ENCODE measurements around the gene TBX3. TPM values are rescaled to one million over a fixed set of nuclear protein-coding genes. Genes with fewer than 3 reads are reported as not detected.

Gene TBX3
- total RNA-seq, 1 donor from 2014 or later: 3.0 TPM

DNA sequence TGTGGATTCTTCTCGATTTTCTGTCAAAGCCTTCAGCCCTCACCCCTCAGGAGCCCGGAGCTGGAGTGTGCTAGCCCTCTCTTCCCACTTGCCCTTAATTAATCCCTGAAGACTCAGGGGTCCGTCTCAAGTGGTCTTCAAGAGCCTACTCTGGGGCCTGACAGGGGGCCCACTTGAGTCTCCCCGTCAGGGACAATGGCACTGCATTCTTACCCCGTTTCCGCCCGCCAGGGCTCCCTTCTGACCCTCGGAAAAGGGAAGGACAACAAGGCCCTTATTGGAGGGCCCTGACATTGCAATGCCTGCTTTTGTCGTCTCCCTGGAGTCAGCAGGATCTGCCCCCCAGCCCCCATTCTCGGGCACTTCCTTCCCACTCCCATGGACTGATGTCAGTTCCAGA lies 34.4 kb downstream of the TBX3 start:
- Mint-ChIP-seq H3K27ac (ENCODE audit: unreplicated experiment) (no peak overlapping the region), H3K27me3 (ENCODE audit: unreplicated experiment) (peaks cover 4% of the 10 kb centered on the region), H3K4me3 (ENCODE audit: unreplicated experiment) (no peak overlapping the region), H3K9me3 (ENCODE audit: unreplicated experiment) (no peaks in the 10 kb centered on the region), H3K36me3 (ENCODE audit: unreplicated experiment) (no peaks in the 10 kb centered on the region), H3K4me1 (ENCODE audit: low read depth, unreplicated experiment) (no peaks in the 10 kb centered on the region)
- no peak for DNase-seq
- TF ChIP-seq, protein P1, sequence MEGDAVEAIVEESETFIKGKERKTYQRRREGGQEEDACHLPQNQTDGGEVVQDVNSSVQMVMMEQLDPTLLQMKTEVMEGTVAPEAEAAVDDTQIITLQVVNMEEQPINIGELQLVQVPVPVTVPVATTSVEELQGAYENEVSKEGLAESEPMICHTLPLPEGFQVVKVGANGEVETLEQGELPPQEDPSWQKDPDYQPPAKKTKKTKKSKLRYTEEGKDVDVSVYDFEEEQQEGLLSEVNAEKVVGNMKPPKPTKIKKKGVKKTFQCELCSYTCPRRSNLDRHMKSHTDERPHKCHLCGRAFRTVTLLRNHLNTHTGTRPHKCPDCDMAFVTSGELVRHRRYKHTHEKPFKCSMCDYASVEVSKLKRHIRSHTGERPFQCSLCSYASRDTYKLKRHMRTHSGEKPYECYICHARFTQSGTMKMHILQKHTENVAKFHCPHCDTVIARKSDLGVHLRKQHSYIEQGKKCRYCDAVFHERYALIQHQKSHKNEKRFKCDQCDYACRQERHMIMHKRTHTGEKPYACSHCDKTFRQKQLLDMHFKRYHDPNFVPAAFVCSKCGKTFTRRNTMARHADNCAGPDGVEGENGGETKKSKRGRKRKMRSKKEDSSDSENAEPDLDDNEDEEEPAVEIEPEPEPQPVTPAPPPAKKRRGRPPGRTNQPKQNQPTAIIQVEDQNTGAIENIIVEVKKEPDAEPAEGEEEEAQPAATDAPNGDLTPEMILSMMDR (IDR thresholded peaks at IDR 0.05; ENCODE audit: partially characterized antibody, unreplicated experiment): no peak

DNA sequence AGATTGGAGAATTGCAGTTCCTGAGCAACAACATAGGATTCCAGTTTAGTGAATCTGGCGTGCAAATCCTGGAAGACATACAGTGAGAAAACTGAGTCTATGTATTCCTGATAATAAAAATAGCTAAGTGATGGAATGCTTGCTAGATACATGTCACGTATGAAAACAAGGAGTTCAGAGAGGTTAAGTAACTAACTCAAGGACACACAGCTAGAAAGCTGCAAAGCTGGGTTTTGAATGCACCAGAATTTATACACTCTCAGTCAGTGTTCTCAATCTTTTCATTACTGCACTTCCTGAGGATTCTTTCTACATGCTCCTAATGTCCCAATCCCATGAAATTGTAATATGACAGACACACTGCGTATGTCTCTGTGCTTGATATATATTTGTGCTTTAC lies 35.3 kb downstream of the TBX3 start:
- DNase-seq: no peak
- Mint-ChIP-seq H3K4me3 (ENCODE audit: unreplicated experiment) (no peak overlapping the region), H3K9me3 (ENCODE audit: unreplicated experiment) (no peaks in the 10 kb centered on the region), H3K4me1 (ENCODE audit: low read depth, unreplicated experiment) (no peaks in the 10 kb centered on the region), H3K36me3 (ENCODE audit: unreplicated experiment) (no peaks in the 10 kb centered on the region), H3K27me3 (ENCODE audit: unreplicated experiment) (no peaks in the 10 kb centered on the region), H3K27ac (ENCODE audit: unreplicated experiment) (no peak overlapping the region)
- TF ChIP-seq, protein P1 (IDR thresholded peaks at IDR 0.05; ENCODE audit: partially characterized antibody, unreplicated experiment): no peak

DNA sequence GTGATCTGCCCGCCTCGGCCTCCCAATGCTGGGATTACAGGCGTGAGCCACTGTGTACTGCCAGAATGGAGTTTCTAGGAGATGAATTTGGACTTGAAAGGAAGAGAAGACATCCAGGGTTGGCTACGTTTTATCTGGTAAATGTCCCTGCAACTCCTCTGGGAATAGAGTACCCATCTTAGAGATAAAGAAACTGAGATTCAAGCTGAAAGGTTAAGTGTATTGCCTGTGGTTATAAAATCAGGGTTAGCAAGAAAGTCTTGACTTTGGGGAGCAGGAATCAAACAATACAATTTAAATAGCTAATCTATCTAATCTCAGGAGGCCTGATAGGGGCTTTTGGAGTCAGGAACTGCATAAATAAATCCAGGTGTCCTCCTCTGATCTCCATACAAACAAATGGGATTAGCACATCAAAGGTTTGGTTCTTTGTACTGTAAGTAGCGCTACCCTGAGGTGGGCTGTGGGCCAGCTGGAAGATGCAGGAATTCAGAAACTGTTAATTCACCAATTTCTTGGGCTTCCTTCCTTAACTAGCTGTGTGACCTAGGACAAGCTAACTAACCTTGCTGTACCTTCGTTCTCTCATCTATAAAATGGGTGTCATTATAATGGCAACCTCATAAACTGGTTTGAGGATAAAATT lies 45.1 kb downstream of the TBX3 start:
- H3K9me3 Mint-ChIP-seq (ENCODE audit: unreplicated experiment): peaks cover 2% of the 10 kb centered on the region
- TF ChIP-seq, protein P1 (IDR thresholded peaks at IDR 0.05; ENCODE audit: partially characterized antibody, unreplicated experiment): no peak
- H3K27ac Mint-ChIP-seq (ENCODE audit: unreplicated experiment): no peak overlapping the region
- H3K4me1 Mint-ChIP-seq (ENCODE audit: low read depth, unreplicated experiment): no peaks in the 10 kb centered on the region
- peaks cover 4% of the 10 kb centered on the region for H3K27me3 Mint-ChIP-seq (ENCODE audit: unreplicated experiment)
- H3K36me3 Mint-ChIP-seq (ENCODE audit: unreplicated experiment): no peaks in the 10 kb centered on the region
- no peak for DNase-seq
- H3K4me3 Mint-ChIP-seq (ENCODE audit: unreplicated experiment): no peak overlapping the region

DNA sequence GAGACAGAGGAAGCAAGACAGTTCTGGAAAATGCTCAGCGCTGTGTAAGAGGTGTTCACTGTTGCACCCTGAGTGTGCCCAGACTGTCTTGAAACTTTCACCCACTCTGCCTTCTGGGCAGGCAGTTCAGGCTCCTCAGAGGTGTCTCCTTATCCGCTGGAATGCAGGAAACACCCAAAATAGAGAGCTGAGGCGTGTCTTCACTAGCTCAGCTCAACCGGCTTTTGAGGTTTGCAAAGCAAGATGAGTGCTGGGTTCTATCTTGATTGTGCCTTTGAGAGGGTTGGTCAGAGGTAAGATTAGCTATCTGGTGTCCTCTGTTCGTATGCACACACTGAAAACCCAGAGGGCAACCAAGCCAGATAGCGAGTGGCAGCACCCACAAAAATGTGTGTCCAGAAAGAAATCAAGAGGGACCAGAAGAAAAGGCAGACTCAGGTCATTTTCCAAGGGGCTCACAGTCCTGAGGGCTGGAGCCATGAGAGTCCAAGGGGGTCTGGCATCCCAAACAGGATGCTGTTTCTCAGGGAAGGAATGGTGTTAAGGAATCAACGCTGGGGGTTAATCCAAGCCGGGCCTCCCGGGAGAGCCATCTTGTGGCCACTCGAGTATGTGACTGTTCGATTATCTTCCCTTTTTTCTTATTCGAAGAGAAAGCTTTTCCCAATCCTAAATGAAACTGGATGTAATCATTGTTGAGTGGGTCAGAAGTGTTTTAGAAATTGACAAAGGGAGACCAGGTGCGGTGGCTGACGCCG lies 47.1 kb downstream of the TBX3 start:
- TF ChIP-seq, protein P1 (IDR thresholded peaks at IDR 0.05; ENCODE audit: partially characterized antibody, unreplicated experiment): no peak
- DNase-seq: peak; percentile 19
- peaks cover 2% of the 10 kb centered on the region for H3K9me3 Mint-ChIP-seq (ENCODE audit: unreplicated experiment)
- no peaks in the 10 kb centered on the region for H3K4me1 Mint-ChIP-seq (ENCODE audit: low read depth, unreplicated experiment)
- no peak overlapping the region for H3K27ac Mint-ChIP-seq (ENCODE audit: unreplicated experiment)
- H3K4me3 Mint-ChIP-seq (ENCODE audit: unreplicated experiment): no peak overlapping the region
- H3K27me3 Mint-ChIP-seq (ENCODE audit: unreplicated experiment): peaks cover 4% of the 10 kb centered on the region
- no peaks in the 10 kb centered on the region for H3K36me3 Mint-ChIP-seq (ENCODE audit: unreplicated experiment)

DNA sequence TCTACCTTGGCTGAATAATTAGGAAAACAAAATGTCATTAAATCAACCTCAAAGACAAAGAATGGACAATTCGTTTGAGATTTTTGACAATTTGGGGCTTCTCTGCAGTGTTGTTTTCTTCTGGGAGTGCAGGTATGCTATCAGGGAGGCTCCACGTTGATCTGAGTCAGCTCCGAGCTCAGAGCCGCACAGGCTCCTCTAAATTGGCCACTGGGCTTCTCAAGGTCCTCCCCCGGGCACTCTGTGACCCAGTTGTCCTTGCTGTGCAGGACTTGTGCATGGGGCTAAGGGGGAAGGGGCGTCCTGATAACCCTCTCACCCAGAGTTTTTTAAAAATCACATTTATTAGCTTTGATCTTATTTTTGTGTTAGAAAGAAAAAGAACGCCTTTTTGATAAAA lies 52.7 kb downstream of the TBX3 start:
- no peaks in the 10 kb centered on the region for H3K27me3 Mint-ChIP-seq (ENCODE audit: unreplicated experiment)
- no peaks in the 10 kb centered on the region for H3K4me1 Mint-ChIP-seq (ENCODE audit: low read depth, unreplicated experiment)
- TF ChIP-seq, protein P1 (IDR thresholded peaks at IDR 0.05; ENCODE audit: partially characterized antibody, unreplicated experiment): no peak
- H3K36me3 Mint-ChIP-seq (ENCODE audit: unreplicated experiment): no peaks in the 10 kb centered on the region
- H3K27ac Mint-ChIP-seq (ENCODE audit: unreplicated experiment): no peak overlapping the region
- DNase-seq: no peak
- H3K9me3 Mint-ChIP-seq (ENCODE audit: unreplicated experiment): no peaks in the 10 kb centered on the region
- H3K4me3 Mint-ChIP-seq (ENCODE audit: unreplicated experiment): no peak overlapping the region

Measured in glutamatergic neuron (in vitro differentiated cells).